ENCODE measurements around the gene ACP3.
"Not testable (repeated sequence)": the region's sequence is repeated elsewhere in the genome, so short reads cannot be mapped to it uniquely, and the experiment has no call there.

ACP3 gene, protein sequence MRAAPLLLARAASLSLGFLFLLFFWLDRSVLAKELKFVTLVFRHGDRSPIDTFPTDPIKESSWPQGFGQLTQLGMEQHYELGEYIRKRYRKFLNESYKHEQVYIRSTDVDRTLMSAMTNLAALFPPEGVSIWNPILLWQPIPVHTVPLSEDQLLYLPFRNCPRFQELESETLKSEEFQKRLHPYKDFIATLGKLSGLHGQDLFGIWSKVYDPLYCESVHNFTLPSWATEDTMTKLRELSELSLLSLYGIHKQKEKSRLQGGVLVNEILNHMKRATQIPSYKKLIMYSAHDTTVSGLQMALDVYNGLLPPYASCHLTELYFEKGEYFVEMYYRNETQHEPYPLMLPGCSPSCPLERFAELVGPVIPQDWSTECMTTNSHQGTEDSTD
- total RNA-seq, result 0 reads per million in 2 experiments

DNA sequence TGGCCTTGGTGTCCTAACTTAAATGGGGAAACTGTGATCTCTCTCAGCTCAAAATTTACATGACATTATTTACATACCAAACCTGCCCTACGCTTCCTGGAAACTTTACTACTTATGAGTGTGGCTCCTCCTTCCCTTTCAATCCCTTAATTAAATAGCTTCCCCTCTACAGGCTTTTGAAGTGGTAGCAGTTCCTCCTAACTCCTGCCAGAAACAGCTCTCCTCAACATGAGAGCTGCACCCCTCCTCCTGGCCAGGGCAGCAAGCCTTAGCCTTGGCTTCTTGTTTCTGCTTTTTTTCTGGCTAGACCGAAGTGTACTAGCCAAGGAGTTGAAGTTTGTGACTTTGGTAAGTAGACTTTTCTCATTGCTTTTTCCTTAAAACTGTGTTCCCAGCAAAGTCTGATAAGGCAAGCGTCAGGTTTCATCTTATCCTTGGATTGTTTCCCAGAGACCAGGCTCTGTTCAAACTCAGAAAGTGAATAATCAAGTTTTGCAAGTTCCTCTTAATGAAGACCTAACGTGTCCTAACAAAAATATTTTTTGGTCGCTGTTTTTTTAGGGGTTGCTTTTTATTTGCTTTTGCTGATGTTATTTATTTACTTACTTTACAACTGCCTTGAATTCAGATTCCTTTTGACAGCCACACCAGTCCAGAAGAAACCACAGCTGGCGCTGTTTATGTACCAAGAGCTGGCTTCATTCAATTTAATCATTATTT is at the start of gene ACP3:
TSS of gene ACP3 (plus strand) at position 179 of the 720 bp plus-strand sequence. CDS start at position 229, 50 bp downstream.
- no peak for DNase-seq (ENCODE audit: low read depth)

GRCh38 chr3:132268956-132269355 is 48.3 kb upstream of the ACP3 start:
- DNase-seq (ENCODE audit: low read depth), result no peak

DNA sequence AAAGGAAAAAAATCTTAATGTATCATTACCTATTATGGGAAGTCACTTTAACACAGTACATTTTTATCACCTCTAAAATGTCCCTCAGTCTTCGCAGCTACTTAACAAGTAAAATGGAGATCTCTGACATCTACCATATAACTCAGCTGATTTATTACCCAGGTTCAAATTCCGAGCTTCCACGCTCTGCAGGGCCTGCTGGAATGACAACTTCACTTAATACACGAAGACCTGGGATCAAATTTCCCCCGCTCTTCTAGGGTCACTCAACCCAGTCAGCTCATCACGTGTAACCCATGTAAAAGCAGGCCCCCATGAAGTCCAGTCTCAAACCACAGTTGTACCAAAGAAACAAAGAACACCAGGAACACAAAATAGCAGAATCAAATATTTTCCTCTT is 44.2 kb upstream of the ACP3 start:
- DNase-seq (ENCODE audit: low read depth), result no peak

- DNase-seq (ENCODE audit: low read depth), result no peak
Measured at GRCh38 chr3:132276228-132276906, 40.8 kb upstream of the ACP3 start.

GRCh38 chr3:132279030-132279429 is 38.2 kb upstream of the ACP3 start:
- DNase-seq (ENCODE audit: low read depth), result no peak

- no peak for DNase-seq (ENCODE audit: low read depth)
Measured at GRCh38 chr3:132283440-132283839, 33.8 kb upstream of the ACP3 start.

- no peak for DNase-seq (ENCODE audit: low read depth)
Measured at GRCh38 chr3:132283916-132284405, 33.2 kb upstream of the ACP3 start.

DNA sequence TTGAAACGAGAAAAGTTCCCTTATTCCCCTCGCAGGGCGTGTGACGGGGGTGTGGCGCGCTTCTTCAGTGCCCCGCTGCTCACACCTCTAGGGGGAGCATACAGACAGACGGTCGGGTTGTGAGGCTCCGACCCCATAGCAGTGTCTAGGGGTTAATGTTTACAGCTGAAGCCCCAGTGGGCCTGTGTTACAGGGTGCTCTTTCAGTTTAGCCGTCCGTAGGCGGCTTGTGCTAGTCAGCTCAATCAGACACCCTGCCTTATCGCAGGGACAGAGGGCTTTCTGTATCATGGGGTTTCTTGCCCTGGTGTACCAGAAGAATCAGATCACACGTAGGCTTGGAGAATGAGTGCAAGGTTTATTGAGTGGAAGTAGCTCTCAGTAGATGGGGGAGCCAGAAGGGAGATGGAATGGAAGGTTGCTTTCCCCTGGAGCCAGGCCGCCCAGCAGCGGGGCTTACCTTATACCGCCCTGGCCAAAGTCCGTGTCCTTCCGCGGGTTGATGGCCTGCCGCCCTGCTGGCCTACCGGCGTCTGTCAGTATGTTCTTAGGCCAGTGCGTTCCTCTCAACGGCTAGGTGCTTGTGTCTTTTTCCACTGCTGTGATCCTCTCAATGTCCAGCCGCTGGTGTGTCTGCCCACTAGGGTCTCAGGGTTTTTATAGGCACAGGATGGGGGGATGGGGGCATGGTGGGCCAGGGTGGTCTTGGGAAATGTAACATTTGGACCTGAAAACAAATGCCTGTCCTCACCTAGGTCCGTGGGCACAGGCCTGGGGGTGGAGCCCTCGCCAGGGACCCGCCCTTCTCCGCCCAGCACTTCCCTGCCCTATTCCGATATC is 32.2 kb upstream of the ACP3 start:
- DNase-seq (ENCODE audit: low read depth), result no peak

GRCh38 chr3:132285620-132285945 is 31.6 kb upstream of the ACP3 start:
- no peak for DNase-seq (ENCODE audit: low read depth)

DNA sequence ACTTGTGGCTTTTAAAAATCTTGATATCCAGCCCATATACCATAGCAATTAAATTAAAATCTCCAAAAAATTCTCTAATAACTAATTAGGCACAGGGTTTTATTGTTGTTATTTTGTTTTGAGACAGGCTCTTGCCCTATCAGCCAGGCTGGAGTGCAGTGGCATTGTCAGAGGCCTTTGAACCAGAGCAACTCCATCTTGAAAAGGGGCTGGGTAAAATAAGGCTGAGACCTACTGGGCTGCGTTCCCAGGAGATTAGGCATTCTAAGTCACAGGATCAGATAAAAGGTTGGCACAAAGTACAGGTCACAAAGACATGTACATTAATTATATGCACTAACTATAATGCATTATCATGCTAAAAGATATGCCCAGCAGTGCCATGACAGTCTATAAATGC is 31.2 kb upstream of the ACP3 start:
- DNase-seq (ENCODE audit: low read depth), result no peak

DNA sequence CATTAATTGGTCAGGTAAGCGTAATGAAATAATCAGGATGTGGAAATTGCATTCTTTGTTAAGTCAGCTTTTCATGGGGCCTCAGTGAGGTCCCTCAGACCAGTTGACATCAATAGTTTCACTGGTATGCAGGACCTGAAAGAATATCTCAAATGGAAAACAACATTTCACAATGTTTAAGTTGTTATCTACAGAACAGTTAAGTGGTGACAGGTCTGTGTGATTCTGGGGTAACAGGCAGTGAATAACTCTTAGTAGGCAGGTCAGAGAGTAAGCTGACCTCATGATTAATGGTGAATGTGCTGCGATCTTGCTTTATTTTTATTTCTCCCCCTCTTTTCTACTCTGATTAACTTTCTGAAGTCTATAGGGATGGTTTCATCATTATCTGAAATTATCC is 28.9 kb upstream of the ACP3 start:
- no peak for DNase-seq (ENCODE audit: low read depth)

- DNase-seq (ENCODE audit: low read depth), result no peak
Measured at GRCh38 chr3:132289316-132289715, 27.9 kb upstream of the ACP3 start.

- DNase-seq (ENCODE audit: low read depth), result no peak
Measured at GRCh38 chr3:132290833-132291232, 26.4 kb upstream of the ACP3 start.

GRCh38 chr3:132292042-132292441 is 25.2 kb upstream of the ACP3 start:
- DNase-seq (ENCODE audit: low read depth), result no peak

DNA sequence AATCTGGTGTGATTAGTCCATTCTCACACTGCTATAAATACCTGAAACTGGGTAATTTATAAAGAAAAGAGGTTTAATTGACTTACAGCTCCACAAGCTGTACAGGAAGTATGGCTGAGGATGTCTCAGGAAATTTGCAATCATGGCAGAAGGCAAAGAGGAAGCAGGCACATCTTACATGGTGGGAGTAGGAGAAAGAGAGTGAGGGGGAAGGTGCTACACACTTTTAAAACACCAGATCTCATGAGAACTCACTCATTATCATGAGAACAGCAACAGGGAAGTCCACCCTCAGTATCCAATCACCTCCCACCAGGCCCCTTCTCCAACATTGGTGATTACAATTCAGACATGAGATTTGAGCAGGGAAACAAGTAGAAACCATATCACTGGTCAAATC is 24.0 kb upstream of the ACP3 start:
- no peak for DNase-seq (ENCODE audit: low read depth)

GRCh38 chr3:132294906-132295305 is 22.3 kb upstream of the ACP3 start:
- no peak for DNase-seq (ENCODE audit: low read depth)

- DNase-seq (ENCODE audit: low read depth), result not testable (repeated sequence)
Measured at GRCh38 chr3:132303336-132304201, 13.6 kb upstream of the ACP3 start.

- not testable (repeated sequence) for DNase-seq (ENCODE audit: low read depth)
Measured at GRCh38 chr3:132304351-132304750, 12.9 kb upstream of the ACP3 start.

- DNase-seq (ENCODE audit: low read depth), result not testable (repeated sequence)
Measured at GRCh38 chr3:132310057-132310456, 7.2 kb upstream of the ACP3 start.

DNA sequence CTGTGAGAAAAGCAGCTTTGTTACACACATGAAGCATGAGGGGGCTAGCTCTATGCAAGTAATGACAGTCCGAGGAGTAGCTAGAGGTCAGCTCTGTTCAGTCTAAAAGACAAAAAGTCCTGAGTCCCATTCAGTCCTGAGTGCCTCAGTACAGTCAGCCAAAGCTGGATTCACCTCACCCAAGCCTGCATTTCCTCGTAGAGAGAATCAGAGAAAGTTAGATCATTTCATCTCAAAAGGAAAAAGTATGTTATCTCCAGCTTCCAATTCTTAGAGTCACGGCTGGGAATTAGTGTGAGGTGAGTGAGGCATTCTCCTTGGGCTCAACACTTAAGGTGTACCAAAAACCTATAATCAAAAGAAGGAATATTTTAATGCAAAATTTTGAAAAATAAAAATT is 5.9 kb upstream of the ACP3 start:
- DNase-seq (ENCODE audit: low read depth), result no peak

- no peak for DNase-seq (ENCODE audit: low read depth)
Measured at GRCh38 chr3:132311841-132312240, 5.4 kb upstream of the ACP3 start.

Data from T follicular helper cell (primary cell).